ENCODE results near the gene VAMP1. TPM values are rescaled to one million over a fixed set of nuclear protein-coding genes. Genes with fewer than 3 reads are reported as not detected.

The VAMP1 gene
- total and polyA plus RNA-seq, 2 of the 13 experiments (the other 11 are each of a cell fraction or from before 2014, with no cell fraction given), result 2.5 to 7.4 TPM

- peaks cover 44% of the 10 kb centered on the region for H3K4me1 ChIP-seq (ENCODE audit: insufficient read depth, low read length)
- in situ Hi-C loops (cut with HindIII; ENCODE audit: extremely low pct_ligation_motif_present, low pct_unique_long_range_greater_than_20kb), result loop anchor here (25.0 kb wide), 1 partner anchor 407 kb away; no protein-coding TSS in a partner anchor
- H3K9me3 ChIP-seq (ENCODE audit: low read length), result no peaks in the 10 kb centered on the region
- H2AFZ ChIP-seq (ENCODE audit: low read length), result no peak overlapping the region
- H3K36me3 ChIP-seq (replicated peaks in 1 of 2; ENCODE audit: control insufficient read depth in 1 of 2, insufficient read depth in 2 of 2, low read length in 2 of 2), result peaks cover 2 to 5% of the 10 kb centered on the region in 2 experiments; a peak in 3 of 5 replicates
- ChIA-PET CTCF (ENCODE audit: low intra/inter-chr PET ratio, low total read pairs) (no interaction called here), POLR2A (interaction anchor here (1.0 to 4.2 kb wide), 32 partner anchors 9 to 399 kb away, joined by 3 to 68 read pairs (median 7); partner anchors contain the start of genes GAPDH, LTBR, MRPL51 and NOP2)
- 48% methylated on average over 10 of the region's 16 CpGs for WGBS (ENCODE audit: low lambda C conversion rate)
- TF ChIP-seq ZNF143 (CRISPR knock-in tag; IDR thresholded peaks at IDR 0.05) (no peak), TSC22D2 (CRISPR knock-in tag; IDR thresholded peaks at IDR 0.05; ENCODE audit: borderline replicate concordance) (0 out of 2 replicates have a peak, but pooled peaks have one; percentile 8), ZBTB34 (CRISPR knock-in tag; IDR thresholded peaks at IDR 0.05) (0 out of 2 replicates have a peak, but pooled peaks have one; percentile 0), NCOA1 (CRISPR knock-in tag; IDR thresholded peaks at IDR 0.05) (0 out of 2 replicates have a peak, but pooled peaks have one; percentile 4)
- no peaks in the 10 kb centered on the region for H3K79me2 ChIP-seq (ENCODE audit: insufficient read depth, low read length)
- ATAC-seq (peak; percentile 3), DNase-seq (ENCODE audit: low spot score) (no peak), FAIRE-seq (no peak)
- TSS peak; percentile 64 for BruUV-seq (replicated peaks)
- intact Hi-C loops (cut with micrococcal nuclease; ENCODE audit: unreplicated experiment), result loop anchor here (10.0 kb wide), 2 partner anchors 65 to 135 kb away; partner anchors contain the start of gene GAPDH
- H3K9ac ChIP-seq (ENCODE audit: insufficient read depth, low read depth, low read length), result peak overlapping the region; percentile 64
- H4K20me1 ChIP-seq (ENCODE audit: insufficient read depth, low read length), result no peaks in the 10 kb centered on the region
- H3K27ac ChIP-seq (ENCODE audit: extremely low read length, insufficient read depth, low read length), result peak overlapping the region; percentile 56
- no peaks in the 10 kb centered on the region for H3K27me3 ChIP-seq (ENCODE audit: control insufficient read depth in 1 of 2, insufficient read depth in 2 of 2, low read length in 2 of 2)
- peak overlapping the region; percentile 69 to 76 (median 74) for H3K4me3 ChIP-seq (replicated peaks in 1 of 3; ENCODE audit: insufficient read depth in 1 of 3, low read depth in 2 of 3, low read length in 3 of 3)
- H3K4me2 ChIP-seq (ENCODE audit: low read depth, low read length), result peak overlapping the region; percentile 98
Observed at GRCh38 chr12:6469609-6470374, 685 bp downstream of the VAMP1 start.

DNA sequence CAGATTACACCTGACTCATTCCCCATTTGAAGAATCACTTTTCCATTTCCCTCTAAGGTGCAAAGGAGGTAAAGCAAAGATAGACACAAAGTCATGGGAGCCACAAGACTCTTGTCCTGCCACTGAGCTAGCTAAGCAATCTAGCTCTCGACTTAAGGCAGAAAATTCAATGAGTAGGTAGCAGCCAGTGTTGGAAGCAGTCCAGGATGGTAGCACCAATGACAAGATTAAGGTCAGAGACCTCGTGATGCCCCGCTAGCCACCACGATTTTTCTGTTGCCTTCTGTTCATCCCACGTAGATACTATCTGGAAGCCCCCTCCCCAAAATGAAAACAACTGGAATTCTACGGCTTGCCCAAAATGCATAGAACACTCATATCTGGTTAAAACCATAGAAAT lies 1.4 kb downstream of the VAMP1 start:
- intact Hi-C loops (cut with micrococcal nuclease; ENCODE audit: unreplicated experiment), result loop anchor here (10.0 kb wide), 1 partner anchor 134 kb away; no protein-coding TSS in a partner anchor
- Histone ChIP-seq H3K9ac (ENCODE audit: insufficient read depth, low read depth, low read length) (no peak overlapping the region), H3K4me1 (ENCODE audit: insufficient read depth, low read length) (peaks cover 38% of the 10 kb centered on the region), H3K27me3 (ENCODE audit: control insufficient read depth in 1 of 2, insufficient read depth in 2 of 2, low read length in 2 of 2) (no peaks in the 10 kb centered on the region), H2AFZ (ENCODE audit: low read length) (no peak overlapping the region), H3K27ac (ENCODE audit: extremely low read length, insufficient read depth, low read length) (no peak overlapping the region), H3K79me2 (ENCODE audit: insufficient read depth, low read length) (no peaks in the 10 kb centered on the region), H3K9me3 (ENCODE audit: low read length) (no peaks in the 10 kb centered on the region), H3K4me2 (ENCODE audit: low read depth, low read length) (peak overlapping the region; percentile 98), H4K20me1 (ENCODE audit: insufficient read depth, low read length) (no peaks in the 10 kb centered on the region), H3K36me3 (replicated peaks in 1 of 2; ENCODE audit: control insufficient read depth in 1 of 2, insufficient read depth in 2 of 2, low read length in 2 of 2) (peaks cover 6 to 9% of the 10 kb centered on the region in 2 experiments; a peak in 3 of 5 replicates), H3K4me3 (replicated peaks in 1 of 3; ENCODE audit: insufficient read depth in 1 of 3, low read depth in 2 of 3, low read length in 3 of 3) (no peak overlapping the region)
- no peak for DNase-seq (ENCODE audit: low spot score)
- TF ChIP-seq MAZ (IDR thresholded peaks at IDR 0.05; ENCODE audit: borderline replicate concordance, low read depth, low read length) (no peak), MAZ (CRISPR knock-in tag; IDR thresholded peaks at IDR 0.05; ENCODE audit: low read depth) (no peak), IRF2 (CRISPR knock-in tag; IDR thresholded peaks at IDR 0.05) (no peak)
- no peak for FAIRE-seq
- ChIA-PET CTCF (ENCODE audit: low intra/inter-chr PET ratio, low total read pairs) (no interaction called here), POLR2A (interaction anchor here (1.2 to 4.2 kb wide), 7 partner anchors 17 to 133 kb away, joined by 4 to 68 read pairs (median 32); partner anchors contain the start of genes GAPDH, LTBR, MRPL51 and TAPBPL)
- 86% methylated on average over 6 of the region's 6 CpGs for WGBS (ENCODE audit: low lambda C conversion rate)
- in situ Hi-C loops (cut with HindIII; ENCODE audit: extremely low pct_ligation_motif_present, low pct_unique_long_range_greater_than_20kb), result loop anchor here (25.0 kb wide), 1 partner anchor 407 kb away; no protein-coding TSS in a partner anchor
- no peak for ATAC-seq
- BruUV-seq (replicated peaks), result no TSS peak
